Heart right ventricle (tissue), 16 donors: ENCODE data around the gene EFNA2. TPM values are rescaled to one million over a fixed set of nuclear protein-coding genes. Genes with fewer than 3 reads are reported as not detected.

Source experiments
- ATAC-seq, 8 donors: fragments of 200-7000 bp; cut with Tn5 transposase; one replicate each; pipeline ENCODE4 v1.9.1; 2020; ENCODE audit warnings: mild to moderate bottlenecking in 8 of 8, moderate library complexity in 8 of 8, moderate number of reproducible peaks in 1 of 8
- DNase-seq, 2 donors: peaks; one replicate each; pipeline ENCODE4 v3.0.0-alpha.2; 2020
- H3K27ac ChIP-seq, 10 donors: fragments of 200-600 bp; sonication (generic) in 2 of 10; one replicate each; pipeline versions ENCODE4 v1.5.0 to v1.8.0; 2020 to 2022; ENCODE audit warnings: mild to moderate bottlenecking in 3 of 10
- H3K27me3 ChIP-seq, 7 donors: fragments of 200-600 bp; one replicate each; pipeline ENCODE4 v1.8.0; 2021 to 2022; ENCODE audit warnings: mild to moderate bottlenecking in 2 of 7
- H3K36me3 ChIP-seq, 9 donors: fragments of 200-600 bp; sonication (generic) in 1 of 9; one replicate each; pipeline versions ENCODE4 v1.5.0 to v1.8.0; 2020 to 2022; ENCODE audit warnings: mild to moderate bottlenecking in 2 of 9
- H3K4me1 ChIP-seq, 9 donors: fragments of 200-600 bp; sonication (generic) in 1 of 9; one replicate each; pipeline versions ENCODE4 v1.5.0 to v1.8.0; 2020 to 2022; ENCODE audit warnings: mild to moderate bottlenecking in 4 of 9
- H3K4me3 ChIP-seq, 10 donors: fragments of 200-600 bp; sonication (generic) in 2 of 10; one replicate each; pipeline versions ENCODE4 v1.5.0 to v1.8.0; 2020 to 2022; ENCODE audit warnings: mild to moderate bottlenecking in 7 of 10, moderate library complexity in 2 of 10
- H3K9me3 ChIP-seq, 11 donors: fragments of 200-600 bp in 10 of 11; sonication (generic) in 2 of 11; one replicate each; pipeline versions ENCODE4 v1.5.0 to v1.8.0; 2013 to 2022; ENCODE audit warnings: mild to moderate bottlenecking in 2 of 11, control low read depth in 1 of 11, moderate library complexity in 1 of 11
- CTCF ChIP-seq, 9 donors: fragments of 200-600 bp; sonication (generic) in 2 of 9; IDR thresholded peaks; one replicate each; pipeline versions ENCODE4 v1.5.0 to v1.8.0; 2021 to 2022; ENCODE audit warnings: antibody characterized with exemption in 9 of 9, mild to moderate bottlenecking in 5 of 9, moderate library complexity in 1 of 9
- WGBS, 2 donors: extraction: QIAGEN DNeasy Blood & Tissue Kit; methylation state at CpG; one replicate each; pipeline ENCODE4 v1.1.7; 2013; ENCODE audit warnings: inconsistent platforms in 1 of 2; 5-methylcytosine and 5-hydroxymethylcytosine counted together
- intact Hi-C, 10 donors: fragments of 100-400 bp; cut with DNase I; formaldehyde crosslinking; loops; one replicate each; pipeline versions ENCODE4 v1.11.1 to v1.14.2; 2022
- polyA plus RNA-seq, 2 donors: library from polyadenylated mRNA; stranded (reverse); fragments of 200-250 nt; gene quantifications; one replicate each; pipeline ENCODE4 v1.2.3, GENCODE V29; 2013
- total RNA-seq, 10 donors: library from RNA; stranded (reverse); fragmentation: NEBNext Ultra II Directional in 3 of 10; extraction: Animal tissue kit (Norgen Biotek cat#: 25700) in 3 of 10; gene quantifications; one replicate each; pipeline versions ENCODE4 v1.2.1 to v1.2.4, GENCODE V29; 2021 to 2023
- donor health status: Arrhythmogenic right ventricular cardiomyopathy.
- donor health status: ischemic (EF 13 %, LVEDD 7.1; RV severe dilation, severe dysfunction).
- donor health status: healthy with polysubstance abuse.
- donor health status: DM: no; HTN: yes; CAD: no.
- donor health status: DM: no; HTN: no; CAD: no.
- donor health status: ischemic (EF 25% LVEDD 6.9; RV normal size, moderate dysfunction).
- donor health status: ischemic (EF 25% LVEDD 5.7; RV mildly dilated, moderate dysfunction).
- donor health status: healthy.
- donor health status: DM: yes; HTN: yes; CAD: no.
- donor health status: Ischemic cardiomyopathy.
- donor health status: ischemic (EF 35%, LVEDD 5.7; RV mildly dilated, moderate dysfunction).
- donor health status: nonischemic (EF 11% LVEDD 7.7; RV severe dilation, severe dysfunction).
- donor health status: DM: yes; HTN: yes; CAD: no.
- donor health status: PGD.
- donor health status: ischemic (EF 29% LVEDD 5.4; RV normal size, mild dysfunction).
- donor health status: nonischemic (EF 23%, LVEDD 6.1; RV moderate dilation, normal function).

Gene EFNA2
- total and polyA plus RNA-seq, 12 donors = 0.04 to 0.45 TPM; not detected in 10

GRCh38 chr19:1340681-1341469 is 55.2 kb downstream of the EFNA2 start:
- H3K27me3 ChIP-seq = peaks cover 0 to 6% (median 0%) of the 10 kb centered on the region in 7 donors
- H3K36me3 ChIP-seq = no peaks in the 10 kb centered on the region
- H3K4me3 ChIP-seq = no peak overlapping the region
- H3K27ac ChIP-seq = no peak overlapping the region
- H3K4me1 ChIP-seq = no peaks in the 10 kb centered on the region
- intact Hi-C loops = no loop called here
- no peak for DNase-seq
- ATAC-seq = peak in 1 of 8 donors; percentile 55
- H3K9me3 ChIP-seq = no peaks in the 10 kb centered on the region
- TF ChIP-seq CTCF (IDR thresholded peaks at IDR 0.05) = no peak
- WGBS, 2 donors = 75 to 82% methylated on average over 28 of the region's 28 CpGs

- no peaks in the 10 kb centered on the region for H3K9me3 ChIP-seq
- intact Hi-C loops = no loop called here
- H3K36me3 ChIP-seq = no peaks in the 10 kb centered on the region
- no peak overlapping the region for H3K4me3 ChIP-seq
- H3K27ac ChIP-seq = no peak overlapping the region
- ATAC-seq (no peak), DNase-seq (no peak)
- peaks cover 0 to 6% (median 0%) of the 10 kb centered on the region in 7 donors for H3K27me3 ChIP-seq
- WGBS, 2 donors = 49 to 54% methylated on average over 7 of the region's 7 CpGs
- no peak for TF ChIP-seq CTCF (IDR thresholded peaks at IDR 0.05)
- H3K4me1 ChIP-seq = no peaks in the 10 kb centered on the region
These were observed 57.4 kb downstream of the EFNA2 start for GRCh38 chr19:1343041-1343440.

- H3K27ac ChIP-seq = no peak overlapping the region
- intact Hi-C loops = no loop called here
- 87 to 89% methylated on average over 18 of the region's 18 CpGs for WGBS, 2 donors
- H3K4me1 ChIP-seq = peaks cover 0 to 9% (median 5%) of the 10 kb centered on the region in 9 donors
- ATAC-seq = no peak
- TF ChIP-seq CTCF (IDR thresholded peaks at IDR 0.05) = no peak
- DNase-seq = no peak
- H3K27me3 ChIP-seq = no peaks in the 10 kb centered on the region
- H3K9me3 ChIP-seq = no peaks in the 10 kb centered on the region
- H3K36me3 ChIP-seq = no peaks in the 10 kb centered on the region
- H3K4me3 ChIP-seq = no peak overlapping the region
These were observed 63.5 kb downstream of the EFNA2 start for GRCh38 chr19:1349211-1349610.

GRCh38 chr19:1350867-1351266 is 65.2 kb downstream of the EFNA2 start:
- Histone ChIP-seq H3K27ac (no peak overlapping the region), H3K4me3 (no peak overlapping the region), H3K36me3 (no peaks in the 10 kb centered on the region), H3K27me3 (no peaks in the 10 kb centered on the region), H3K9me3 (no peaks in the 10 kb centered on the region), H3K4me1 (peaks cover 0 to 13% (median 10%) of the 10 kb centered on the region in 9 donors)
- WGBS, 2 donors = 33 to 49% methylated on average over 5 of the region's 5 CpGs
- no peak for DNase-seq
- intact Hi-C loops = loop anchor here in 1 of 10 donors (10.0 kb wide), 1 partner anchor 66 kb away; the partner anchor contains the start of gene EFNA2
- no peak for TF ChIP-seq CTCF (IDR thresholded peaks at IDR 0.05)
- ATAC-seq = no peak

Other genes with a start within 250 kb of the EFNA2 start
- gene ABCA7, start 245.8 kb upstream of the EFNA2 start, total RNA-seq = 10 to 100 TPM in 1 of 10 donors, 1 to 10 TPM in 9; 4.3 to 18.1 (median 5.6) TPM
- gene ABCA7, start 245.8 kb upstream of the EFNA2 start, polyA plus RNA-seq = 10 to 100 TPM in 1 of 2 donors, 1 to 10 TPM in 1; 2.7 to 23.4 TPM
- gene ARHGAP45, start 218.7 kb upstream of the EFNA2 start, total RNA-seq = 10 to 100 TPM in 1 of 10 donors, 1 to 10 TPM in 9; 1.9 to 27.4 (median 4.1) TPM
- gene ARHGAP45, start 218.7 kb upstream of the EFNA2 start, polyA plus RNA-seq = 1 to 10 TPM; 4.4 to 8.6 TPM
- gene POLR2E, start 190.5 kb upstream of the EFNA2 start, total RNA-seq = 100 to 1,000 TPM; 111 to 215 (median 134) TPM
- 100 to 1,000 TPM; 116 to 212 TPM for gene POLR2E, start 190.5 kb upstream of the EFNA2 start, polyA plus RNA-seq
- 100 to 1,000 TPM; 244 to 405 (median 299) TPM for gene GPX4, start 181.9 kb upstream of the EFNA2 start, total RNA-seq
- gene GPX4, start 181.9 kb upstream of the EFNA2 start, polyA plus RNA-seq = 100 to 1,000 TPM; 461 to 487 TPM
- gene SBNO2, start 111.6 kb upstream of the EFNA2 start, total RNA-seq = 10 to 100 TPM; 12.6 to 61.3 (median 16.1) TPM
- 10 to 100 TPM; 12.6 to 18.7 TPM for gene SBNO2, start 111.6 kb upstream of the EFNA2 start, polyA plus RNA-seq
- 10 to 100 TPM; 43.7 to 71.6 (median 46.6) TPM for gene STK11, start 80.1 kb upstream of the EFNA2 start, total RNA-seq
- gene STK11, start 80.1 kb upstream of the EFNA2 start, polyA plus RNA-seq = 10 to 100 TPM; 41.1 to 70.4 TPM
- gene CBARP, start 47.9 kb upstream of the EFNA2 start, total RNA-seq = 1 to 10 TPM in 9 of 10 donors, under 1 TPM in 1; 0.96 to 2.2 (median 1.4) TPM
- gene CBARP, start 47.9 kb upstream of the EFNA2 start, polyA plus RNA-seq = 1 to 10 TPM in 1 of 2 donors, under 1 TPM in 1; 0.73 to 1.3 TPM
- 100 to 1,000 TPM; 491 to 770 (median 553) TPM for gene ATP5F1D, start 44.1 kb upstream of the EFNA2 start, total RNA-seq
- 1,000 to 10,000 TPM in 1 of 2 donors, 100 to 1,000 TPM in 1; 821 to 2,879 TPM for gene ATP5F1D, start 44.1 kb upstream of the EFNA2 start, polyA plus RNA-seq
- gene MIDN, start 37.3 kb upstream of the EFNA2 start, total RNA-seq = 100 to 1,000 TPM in 2 of 10 donors, 10 to 100 TPM in 8; 45.9 to 236 (median 68.5) TPM
- 10 to 100 TPM; 22.7 to 48.6 TPM for gene MIDN, start 37.3 kb upstream of the EFNA2 start, polyA plus RNA-seq
- gene CIRBP, start 16.5 kb upstream of the EFNA2 start, total RNA-seq = 100 to 1,000 TPM; 227 to 356 (median 280) TPM
- 100 to 1,000 TPM; 180 to 344 TPM for gene CIRBP, start 16.5 kb upstream of the EFNA2 start, polyA plus RNA-seq
- 10 to 100 TPM in 7 of 10 donors, 1 to 10 TPM in 3; 8.2 to 19.0 (median 12.7) TPM for gene FAM174C, start 10.3 kb upstream of the EFNA2 start, total RNA-seq
- 10 to 100 TPM; 40.2 to 70.2 TPM for gene FAM174C, start 10.3 kb upstream of the EFNA2 start, polyA plus RNA-seq
- 100 to 1,000 TPM; 248 to 446 (median 377) TPM for gene NDUFS7, start 98.0 kb downstream of the EFNA2 start, total RNA-seq
- 100 to 1,000 TPM; 307 to 498 TPM for gene NDUFS7, start 98.0 kb downstream of the EFNA2 start, polyA plus RNA-seq
- gene GAMT, start 115.7 kb downstream of the EFNA2 start, total RNA-seq = 10 to 100 TPM; 53.4 to 89.2 (median 72.1) TPM
- gene GAMT, start 115.7 kb downstream of the EFNA2 start, polyA plus RNA-seq = 100 to 1,000 TPM in 1 of 2 donors, 10 to 100 TPM in 1; 30.8 to 260 TPM
- 100 to 1,000 TPM in 2 of 10 donors, 10 to 100 TPM in 8; 56.7 to 111 (median 73.8) TPM for gene DAZAP1, start 121.7 kb downstream of the EFNA2 start, total RNA-seq
- 10 to 100 TPM; 82.6 to 91.3 TPM for gene DAZAP1, start 121.7 kb downstream of the EFNA2 start, polyA plus RNA-seq
- 100 to 1,000 TPM; 480 to 720 (median 539) TPM for gene RPS15, start 152.5 kb downstream of the EFNA2 start, total RNA-seq
- gene RPS15, start 152.5 kb downstream of the EFNA2 start, polyA plus RNA-seq = 1,000 to 10,000 TPM; 2,400 to 3,724 TPM
- gene APC2, start 164.2 kb downstream of the EFNA2 start, total RNA-seq = under 1 TPM in 9 of 10 donors, not detected in 1; 0.02 to 0.23 (median 0.08) TPM
- gene APC2, start 164.2 kb downstream of the EFNA2 start, polyA plus RNA-seq = under 1 TPM; 0.13 to 0.15 TPM
- 10 to 100 TPM; 12.7 to 19.9 (median 15.2) TPM for gene C19orf25, start 193.3 kb downstream of the EFNA2 start, total RNA-seq
- 10 to 100 TPM; 28.4 to 29.8 TPM for gene C19orf25, start 193.3 kb downstream of the EFNA2 start, polyA plus RNA-seq
- gene PCSK4, start 204.5 kb downstream of the EFNA2 start, total RNA-seq = 1 to 10 TPM in 8 of 10 donors, under 1 TPM in 2; 0.38 to 3.0 (median 1.4) TPM
- 1 to 10 TPM; 1.1 to 3.9 TPM for gene PCSK4, start 204.5 kb downstream of the EFNA2 start, polyA plus RNA-seq
- 1 to 10 TPM; 1.8 to 4.6 (median 3.3) TPM for gene REEP6, start 205.3 kb downstream of the EFNA2 start, total RNA-seq
- 1 to 10 TPM; 4.8 to 5.0 TPM for gene REEP6, start 205.3 kb downstream of the EFNA2 start, polyA plus RNA-seq
- 10 to 100 TPM; 16.7 to 69.4 (median 38.4) TPM for gene ADAMTSL5, start 227.1 kb downstream of the EFNA2 start, total RNA-seq
- gene ADAMTSL5, start 227.1 kb downstream of the EFNA2 start, polyA plus RNA-seq = 10 to 100 TPM; 26.0 to 30.9 TPM
- under 1 TPM in 1 of 10 donors, not detected in 9; 0.11 TPM for gene PLK5, start 238.2 kb downstream of the EFNA2 start, total RNA-seq
- under 1 TPM in 1 of 2 donors, not detected in 1; 0.57 TPM for gene PLK5, start 238.2 kb downstream of the EFNA2 start, polyA plus RNA-seq